ENCODE data around the gene TMED5. TPM values are rescaled to one million over a fixed set of nuclear protein-coding genes. Genes with fewer than 3 reads are reported as not detected.

TMED5 gene
- total RNA-seq, 1 experiment from 2014 or later: 123 TPM

GRCh38 chr1:93120614-93121013 is 59.6 kb downstream of the TMED5 start:
- no peaks in the 10 kb centered on the region for H3K9me3 ChIP-seq (replicated peaks)
- no peak overlapping the region for H3K27ac ChIP-seq
- no peak for DNase-seq
- no peaks in the 10 kb centered on the region for H3K4me1 ChIP-seq
- H3K4me3 ChIP-seq: no peak overlapping the region
- peaks cover 72% of the 10 kb centered on the region for H3K36me3 ChIP-seq
- no peaks in the 10 kb centered on the region for H3K27me3 ChIP-seq

GRCh38 chr1:93114391-93114790 is 65.8 kb downstream of the TMED5 start:
- no peak for DNase-seq
- Histone ChIP-seq H3K36me3 (peaks cover 52% of the 10 kb centered on the region), H3K9me3 (replicated peaks) (no peaks in the 10 kb centered on the region), H3K27ac (no peak overlapping the region), H3K4me3 (no peak overlapping the region), H3K27me3 (no peaks in the 10 kb centered on the region), H3K4me1 (no peaks in the 10 kb centered on the region)

- DNase-seq: no peak
- Histone ChIP-seq H3K9me3 (replicated peaks) (peaks cover 5% of the 10 kb centered on the region), H3K36me3 (peaks cover 49% of the 10 kb centered on the region), H3K27ac (no peak overlapping the region), H3K27me3 (no peaks in the 10 kb centered on the region), H3K4me1 (no peaks in the 10 kb centered on the region), H3K4me3 (no peak overlapping the region)
Observed at GRCh38 chr1:93113127-93113526, 67.1 kb downstream of the TMED5 start.

GRCh38 chr1:93111561-93111960 is 68.7 kb downstream of the TMED5 start:
- Histone ChIP-seq H3K36me3 (peaks cover 47% of the 10 kb centered on the region), H3K4me1 (no peaks in the 10 kb centered on the region), H3K4me3 (no peak overlapping the region), H3K27ac (no peak overlapping the region), H3K27me3 (no peaks in the 10 kb centered on the region), H3K9me3 (replicated peaks) (peaks cover 5% of the 10 kb centered on the region)
- no peak for DNase-seq

GRCh38 chr1:93111065-93111464 is 69.1 kb downstream of the TMED5 start:
- H3K9me3 ChIP-seq (replicated peaks): peaks cover 5% of the 10 kb centered on the region
- H3K27me3 ChIP-seq: no peaks in the 10 kb centered on the region
- DNase-seq: no peak
- H3K36me3 ChIP-seq: peaks cover 44% of the 10 kb centered on the region
- no peak overlapping the region for H3K27ac ChIP-seq
- no peak overlapping the region for H3K4me3 ChIP-seq
- H3K4me1 ChIP-seq: no peaks in the 10 kb centered on the region

GRCh38 chr1:93109578-93109977 is 70.6 kb downstream of the TMED5 start:
- H3K27me3 ChIP-seq: no peaks in the 10 kb centered on the region
- H3K4me3 ChIP-seq: no peak overlapping the region
- H3K27ac ChIP-seq: no peak overlapping the region
- H3K36me3 ChIP-seq: peaks cover 33% of the 10 kb centered on the region
- DNase-seq: no peak
- peaks cover 5% of the 10 kb centered on the region for H3K9me3 ChIP-seq (replicated peaks)
- no peaks in the 10 kb centered on the region for H3K4me1 ChIP-seq

GRCh38 chr1:93108335-93108734 is 71.9 kb downstream of the TMED5 start:
- DNase-seq: no peak
- Histone ChIP-seq H3K27me3 (no peaks in the 10 kb centered on the region), H3K27ac (no peak overlapping the region), H3K4me3 (no peak overlapping the region), H3K36me3 (peaks cover 37% of the 10 kb centered on the region), H3K4me1 (no peaks in the 10 kb centered on the region), H3K9me3 (replicated peaks) (peaks cover 5% of the 10 kb centered on the region)

- Histone ChIP-seq H3K36me3 (peaks cover 37% of the 10 kb centered on the region), H3K4me1 (no peaks in the 10 kb centered on the region), H3K9me3 (replicated peaks) (peaks cover 5% of the 10 kb centered on the region), H3K27ac (no peak overlapping the region), H3K4me3 (no peak overlapping the region), H3K27me3 (no peaks in the 10 kb centered on the region)
- no peak for DNase-seq
Observed at GRCh38 chr1:93107395-93107794, 72.8 kb downstream of the TMED5 start.

- H3K4me3 ChIP-seq: no peak overlapping the region
- no peak for DNase-seq
- H3K4me1 ChIP-seq: no peaks in the 10 kb centered on the region
- peaks cover 5% of the 10 kb centered on the region for H3K9me3 ChIP-seq (replicated peaks)
- peaks cover 40% of the 10 kb centered on the region for H3K36me3 ChIP-seq
- no peaks in the 10 kb centered on the region for H3K27me3 ChIP-seq
- no peak overlapping the region for H3K27ac ChIP-seq
Observed at GRCh38 chr1:93106226-93106625, 74.0 kb downstream of the TMED5 start.

GRCh38 chr1:93102142-93102541 is 78.1 kb downstream of the TMED5 start:
- Histone ChIP-seq H3K4me1 (no peaks in the 10 kb centered on the region), H3K27me3 (no peaks in the 10 kb centered on the region), H3K4me3 (no peak overlapping the region), H3K27ac (no peak overlapping the region), H3K36me3 (peaks cover 26% of the 10 kb centered on the region), H3K9me3 (replicated peaks) (no peaks in the 10 kb centered on the region; the same call in 1 of the 2 replicates)
- no peak for DNase-seq

Other genes with a start within 250 kb of the TMED5 start
- gene DIPK1A, start 219.0 kb downstream of the TMED5 start, total RNA-seq (2014; rRNA removed; shearing (Covaris generic)): 9.6 and 9.8 TPM in 2 replicates
- gene MTF2, start 101.1 kb downstream of the TMED5 start, total RNA-seq (2014; rRNA removed; shearing (Covaris generic)): 49.6 and 57.2 TPM in 2 replicates
- gene CCDC18, start 311 bp upstream of the TMED5 start, total RNA-seq (2014; rRNA removed; shearing (Covaris generic)): 15.6 and 17.2 TPM in 2 replicates
- gene DR1, start 165.5 kb upstream of the TMED5 start, total RNA-seq (2014; rRNA removed; shearing (Covaris generic)): 58.7 and 61.0 TPM in 2 replicates